AG20443 (cell line): ENCODE measurements around the gene NCAPG2.
A peak's percentile ranks its signal among the peaks of the same experiment; 100 is the strongest.

Experiments
- DNase-seq: peaks from one replicate; pipeline ENCODE4 v3.0.0; 2012; ENCODE audit warnings: low spot score, mixed read lengths

The NCAPG2 gene

GRCh38 chr7:158704524-158705233 lies at the start of gene NCAPG2:
NCAPG2 (minus strand) TSS chr7:158704804; CDS start chr7:158701899, 2,905 bp downstream.
- DNase-seq, result peak; percentile 99

- DNase-seq, result no peak
Measured at GRCh38 chr7:158753900-158754299, 49.3 kb upstream of the NCAPG2 start.

GRCh38 chr7:158751751-158752150 lies 47.1 kb upstream of the NCAPG2 start:
- no peak for DNase-seq

GRCh38 chr7:158751199-158751598 lies 46.6 kb upstream of the NCAPG2 start:
- no peak for DNase-seq

GRCh38 chr7:158750702-158751101 lies 46.1 kb upstream of the NCAPG2 start:
- DNase-seq, result no peak

GRCh38 chr7:158749396-158749795 lies 44.8 kb upstream of the NCAPG2 start:
- DNase-seq, result no peak

GRCh38 chr7:158748335-158748734 lies 43.7 kb upstream of the NCAPG2 start:
- DNase-seq, result no peak

GRCh38 chr7:158747408-158747807 lies 42.8 kb upstream of the NCAPG2 start:
- no peak for DNase-seq

GRCh38 chr7:158746957-158747356 lies 42.4 kb upstream of the NCAPG2 start:
- DNase-seq, result no peak

GRCh38 chr7:158745057-158745715 lies 40.6 kb upstream of the NCAPG2 start:
- no peak for DNase-seq

- DNase-seq, result no peak
Measured at GRCh38 chr7:158744070-158744469, 39.5 kb upstream of the NCAPG2 start.

GRCh38 chr7:158743219-158743618 lies 38.6 kb upstream of the NCAPG2 start:
- no peak for DNase-seq

GRCh38 chr7:158742065-158742821 lies 37.6 kb upstream of the NCAPG2 start:
- DNase-seq, result no peak

- no peak for DNase-seq
Measured at GRCh38 chr7:158741294-158741666, 36.7 kb upstream of the NCAPG2 start.

- DNase-seq, result no peak
Measured at GRCh38 chr7:158740657-158741293, 36.2 kb upstream of the NCAPG2 start.

GRCh38 chr7:158740013-158740656 lies 35.5 kb upstream of the NCAPG2 start:
- no peak for DNase-seq

- no peak for DNase-seq
Measured at GRCh38 chr7:158738841-158739240, 34.2 kb upstream of the NCAPG2 start.

- no peak for DNase-seq
Measured at GRCh38 chr7:158737064-158737695, 32.6 kb upstream of the NCAPG2 start.

- DNase-seq, result no peak
Measured at GRCh38 chr7:158735935-158736334, 31.3 kb upstream of the NCAPG2 start.

GRCh38 chr7:158734861-158735260 lies 30.3 kb upstream of the NCAPG2 start:
- DNase-seq, result no peak

- no peak for DNase-seq
Measured at GRCh38 chr7:158733775-158734494, 29.3 kb upstream of the NCAPG2 start.
